MCF 10A (cell line): Measurements from ENCODE around the gene BIRC2. TPM values are rescaled to one million over a fixed set of nuclear protein-coding genes. Genes with fewer than 3 reads are reported as not detected.

ENCODE experiments used
- BruUV-seq: library from RNA; stranded (reverse); fragments of 400-500 nt; replicated peaks from 2 replicates; lab custom pipeline; 2021; lab: Mats Ljungman, UMichigan
- CTCF ChIA-PET: fragments of 300-600 bp; sonication (Branson Sonifier 250); formaldehyde crosslinking; extraction: SDS; loops from one replicate; lab custom pipeline; 2021; ENCODE audit warnings: antibody characterized with exemption, inconsistent platforms; lab: Yijun Ruan, JAX
- POLR2A ChIA-PET: fragments of 300-600, 350-650 bp; sonication (Branson Sonifier 250); formaldehyde crosslinking; extraction: SDS; loops from one replicate; lab custom pipeline; 2020; ENCODE audit warnings: antibody characterized with exemption, inconsistent platforms; lab: Yijun Ruan, JAX
- DNase-seq: peaks from one replicate; pipeline ENCODE4 v3.0.0-alpha.2; 2018; ENCODE audit not compliant: unreplicated experiment
- H3K27ac Mint-ChIP-seq: one replicate; pipeline ENCODE4 v1.8.0; 2022; ENCODE audit warnings: mild to moderate bottlenecking, low read depth, mixed read lengths; ENCODE audit not compliant: unreplicated experiment
- H3K27me3 Mint-ChIP-seq: one replicate; pipeline ENCODE4 v1.8.0; 2022; ENCODE audit warnings: mixed read lengths; ENCODE audit not compliant: insufficient read depth, unreplicated experiment
- H3K36me3 Mint-ChIP-seq: one replicate; pipeline ENCODE4 v1.8.0; 2022; ENCODE audit warnings: mild to moderate bottlenecking, moderate library complexity, mixed read lengths; ENCODE audit not compliant: insufficient read depth, unreplicated experiment
- H3K4me1 Mint-ChIP-seq: one replicate; pipeline ENCODE4 v1.8.0; 2022; ENCODE audit warnings: mixed read lengths; ENCODE audit not compliant: insufficient read depth, unreplicated experiment
- H3K4me3 Mint-ChIP-seq: one replicate; pipeline ENCODE4 v1.8.0; 2022; ENCODE audit warnings: mild to moderate bottlenecking, moderate library complexity, mixed read lengths; ENCODE audit not compliant: unreplicated experiment
- H3K9me3 Mint-ChIP-seq: one replicate; pipeline ENCODE4 v1.8.0; 2022; ENCODE audit warnings: mixed read lengths; ENCODE audit not compliant: unreplicated experiment
- intact Hi-C: fragments of 100-400 bp; cut with micrococcal nuclease; formaldehyde crosslinking; loops from 2 replicates; pipeline ENCODE4 v1.14.1; 2022
- total RNA-seq: library from RNA; stranded (reverse); gene quantifications from 2 replicates; pipeline ENCODE4 v1.2.3, GENCODE V29; 2022
- TF ChIP-seq, protein P1 (sequence below): fragments of 200-600 bp; IDR thresholded peaks from one replicate; pipeline ENCODE4 v1.8.0; 2022; ENCODE audit warnings: antibody characterized with exemption, mild to moderate bottlenecking; ENCODE audit not compliant: unreplicated experiment

BIRC2 gene
- total RNA-seq, 1 experiment from 2014 or later = 50.0 TPM

DNA sequence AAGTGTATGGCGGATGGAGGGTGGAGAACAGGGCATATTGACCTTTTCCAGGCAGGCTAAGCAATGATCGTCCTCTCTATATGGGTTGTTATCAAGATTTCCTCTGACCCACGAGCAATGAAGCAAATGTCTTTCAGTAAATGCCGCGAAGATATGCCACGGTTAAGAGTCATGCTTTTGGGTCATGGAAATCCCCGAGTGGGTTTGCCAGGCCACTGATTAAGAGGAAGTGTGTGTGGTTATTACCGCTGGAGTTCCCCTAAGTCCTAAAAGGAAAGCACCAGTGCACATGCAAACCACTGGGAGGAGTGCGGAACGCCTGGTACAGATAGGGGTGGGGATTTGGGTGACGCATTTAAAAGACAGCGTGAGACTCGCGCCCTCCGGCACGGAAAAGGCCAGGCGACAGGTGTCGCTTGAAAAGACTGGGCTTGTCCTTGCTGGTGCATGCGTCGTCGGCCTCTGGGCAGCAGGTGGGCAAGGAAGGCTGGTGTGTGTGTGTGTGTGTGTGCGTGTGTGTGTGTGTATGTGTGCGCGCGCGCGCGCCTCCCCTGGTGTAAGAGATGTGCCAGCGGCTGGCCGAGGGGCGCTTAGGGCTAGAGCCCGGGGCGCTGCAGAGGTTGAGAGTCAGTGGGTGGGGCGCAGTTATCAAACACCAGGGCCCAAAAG is 29.8 kb upstream of the BIRC2 start, which contains the start of gene BIRC3:
Gene BIRC3 (plus strand): TSS at position 386 of the 669 bp plus-strand sequence. CDS start 7,026 bp downstream, outside the sequence.
- POLR2A ChIA-PET = interaction anchor here (0.6 to 9.8 kb wide), 24 partner anchors 9 to 535 kb away, joined by 3 to 274 read pairs (median 5); partner anchors contain the start of genes MMP20 and YAP1
- H3K9me3 Mint-ChIP-seq = no peaks in the 10 kb centered on the region
- BruUV-seq = no TSS peak
- DNase-seq = peak; percentile 96
- H3K27me3 Mint-ChIP-seq = no peaks in the 10 kb centered on the region
- H3K4me3 Mint-ChIP-seq = peak within 1 kb of the TSS; percentile 85
- intact Hi-C loops = loop anchor here (1.0 kb wide), 2 partner anchors 11 to 23 kb away; no protein-coding TSS in a partner anchor
- H3K4me1 Mint-ChIP-seq = peaks cover 50% of the 10 kb centered on the region
- H3K36me3 Mint-ChIP-seq = peaks cover 51% of the 10 kb centered on the region
- H3K27ac Mint-ChIP-seq = peak within 1 kb of the TSS; percentile 99
- CTCF ChIA-PET = interaction anchor here (0.7 to 14.7 kb wide), 10 partner anchors 10 to 104 kb away, joined by 3 to 239 read pairs (median 4); no protein-coding TSS in a partner anchor
- TF ChIP-seq, protein P1, sequence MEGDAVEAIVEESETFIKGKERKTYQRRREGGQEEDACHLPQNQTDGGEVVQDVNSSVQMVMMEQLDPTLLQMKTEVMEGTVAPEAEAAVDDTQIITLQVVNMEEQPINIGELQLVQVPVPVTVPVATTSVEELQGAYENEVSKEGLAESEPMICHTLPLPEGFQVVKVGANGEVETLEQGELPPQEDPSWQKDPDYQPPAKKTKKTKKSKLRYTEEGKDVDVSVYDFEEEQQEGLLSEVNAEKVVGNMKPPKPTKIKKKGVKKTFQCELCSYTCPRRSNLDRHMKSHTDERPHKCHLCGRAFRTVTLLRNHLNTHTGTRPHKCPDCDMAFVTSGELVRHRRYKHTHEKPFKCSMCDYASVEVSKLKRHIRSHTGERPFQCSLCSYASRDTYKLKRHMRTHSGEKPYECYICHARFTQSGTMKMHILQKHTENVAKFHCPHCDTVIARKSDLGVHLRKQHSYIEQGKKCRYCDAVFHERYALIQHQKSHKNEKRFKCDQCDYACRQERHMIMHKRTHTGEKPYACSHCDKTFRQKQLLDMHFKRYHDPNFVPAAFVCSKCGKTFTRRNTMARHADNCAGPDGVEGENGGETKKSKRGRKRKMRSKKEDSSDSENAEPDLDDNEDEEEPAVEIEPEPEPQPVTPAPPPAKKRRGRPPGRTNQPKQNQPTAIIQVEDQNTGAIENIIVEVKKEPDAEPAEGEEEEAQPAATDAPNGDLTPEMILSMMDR = no peak

DNA sequence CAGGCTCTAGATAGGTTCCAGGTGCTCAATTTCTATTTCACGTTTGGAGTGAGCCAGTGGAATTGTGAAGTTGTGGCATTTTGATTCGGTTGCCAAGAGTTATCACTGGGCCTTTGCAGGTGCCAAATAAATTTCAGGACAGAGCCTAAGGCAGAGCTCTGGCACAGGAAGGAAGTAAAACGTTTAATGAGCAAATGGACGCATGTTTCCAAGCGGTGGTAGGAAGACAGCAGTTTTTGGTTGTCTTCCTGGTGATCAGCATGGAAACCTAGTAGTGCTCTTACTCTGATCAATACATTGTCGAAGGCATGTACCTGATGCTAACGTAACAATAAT is 29.3 kb upstream of the BIRC2 start:
- TSS peak; percentile 71 for BruUV-seq
- DNase-seq = peak; percentile 66
- POLR2A ChIA-PET = interaction anchor here (0.9 to 9.8 kb wide), 16 partner anchors 11 to 457 kb away, joined by 3 to 274 read pairs (median 5); partner anchors contain the start of genes BIRC2 and YAP1
- H3K36me3 Mint-ChIP-seq = peaks cover 56% of the 10 kb centered on the region
- CTCF ChIA-PET = interaction anchor here (0.6 to 14.7 kb wide), 11 partner anchors 9 to 256 kb away, joined by 3 to 239 read pairs (median 4); no protein-coding TSS in a partner anchor
- H3K9me3 Mint-ChIP-seq = no peaks in the 10 kb centered on the region
- intact Hi-C loops = loop anchor here (1.0 kb wide), 3 partner anchors 11 to 29 kb away; no protein-coding TSS in a partner anchor
- peak overlapping the region; percentile 99 for H3K27ac Mint-ChIP-seq
- no peaks in the 10 kb centered on the region for H3K27me3 Mint-ChIP-seq
- H3K4me1 Mint-ChIP-seq = peaks cover 53% of the 10 kb centered on the region
- H3K4me3 Mint-ChIP-seq = peak overlapping the region; percentile 85
- TF ChIP-seq, protein P1 = no peak

DNA sequence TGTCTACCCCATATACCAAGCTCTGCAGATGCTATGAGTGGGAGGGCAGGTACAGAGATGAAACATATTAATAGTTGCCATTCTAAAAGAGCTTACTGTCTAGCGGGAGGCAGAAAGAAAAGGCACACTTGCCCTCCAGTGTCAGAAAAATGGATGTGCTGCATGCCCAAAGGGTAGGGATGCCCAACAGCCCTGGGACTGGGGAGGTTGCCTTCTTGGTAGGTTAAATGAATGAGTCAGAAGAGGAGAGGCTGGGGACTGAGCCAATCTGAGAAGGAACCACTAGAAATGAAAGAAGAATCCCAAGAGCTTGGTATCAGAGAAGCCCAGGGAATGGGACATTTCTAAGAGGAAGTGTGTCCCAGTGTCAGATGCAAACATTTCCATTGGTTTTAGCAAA is 28.5 kb upstream of the BIRC2 start:
- Mint-ChIP-seq H3K27ac (peak overlapping the region; percentile 99), H3K27me3 (no peaks in the 10 kb centered on the region), H3K9me3 (no peaks in the 10 kb centered on the region), H3K4me3 (peak overlapping the region; percentile 85), H3K36me3 (peaks cover 63% of the 10 kb centered on the region), H3K4me1 (peaks cover 46% of the 10 kb centered on the region)
- TF ChIP-seq, protein P1 = peak; percentile 14
- POLR2A ChIA-PET = interaction anchor here (0.8 to 9.8 kb wide), 17 partner anchors 8 to 458 kb away, joined by 3 to 274 read pairs (median 5); partner anchors contain the start of genes BIRC2 and YAP1
- BruUV-seq = no TSS peak
- CTCF ChIA-PET = interaction anchor here (0.6 to 14.7 kb wide), 14 partner anchors 10 to 255 kb away, joined by 3 to 239 read pairs (median 4); no protein-coding TSS in a partner anchor
- intact Hi-C loops = loop anchor here (1.0 kb wide), 1 partner anchor 30 kb away; no protein-coding TSS in a partner anchor
- peak; percentile 87 for DNase-seq

DNA sequence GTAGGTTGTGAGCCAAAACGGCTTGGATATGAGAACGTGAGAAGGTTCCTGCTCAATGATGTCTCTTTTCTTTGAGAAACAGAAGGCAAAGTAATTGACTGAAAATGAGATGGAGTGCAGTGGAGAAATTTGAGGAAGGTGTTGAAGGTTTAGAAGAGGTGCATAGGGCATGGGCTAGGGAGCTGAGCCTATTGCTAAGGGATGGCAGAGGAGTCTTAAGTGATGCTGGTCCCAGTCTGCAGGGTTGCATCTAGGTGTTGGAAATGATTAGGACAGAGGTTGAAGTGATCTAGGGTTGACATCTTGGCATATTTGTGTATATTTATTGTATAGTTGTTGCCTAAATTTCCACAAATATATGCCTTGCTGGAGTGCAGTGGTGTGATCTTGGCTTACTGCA is 27.5 kb upstream of the BIRC2 start:
- DNase-seq = no peak
- peaks cover 43% of the 10 kb centered on the region for H3K4me1 Mint-ChIP-seq
- ChIA-PET CTCF (interaction anchor here (0.6 to 14.7 kb wide), 8 partner anchors 8 to 460 kb away, joined by 3 to 239 read pairs (median 4); no protein-coding TSS in a partner anchor), POLR2A (interaction anchor here (0.6 to 9.8 kb wide), 9 partner anchors 13 to 200 kb away, joined by 3 to 274 read pairs (median 4); no protein-coding TSS in a partner anchor)
- peak overlapping the region; percentile 85 for H3K4me3 Mint-ChIP-seq
- intact Hi-C loops = no loop called here
- no peaks in the 10 kb centered on the region for H3K9me3 Mint-ChIP-seq
- H3K36me3 Mint-ChIP-seq = peaks cover 74% of the 10 kb centered on the region
- no peaks in the 10 kb centered on the region for H3K27me3 Mint-ChIP-seq
- no TSS peak for BruUV-seq
- peak overlapping the region; percentile 99 for H3K27ac Mint-ChIP-seq
- TF ChIP-seq, protein P1 = no peak
